Measurements from ENCODE around the gene KCNK7.

DNA sequence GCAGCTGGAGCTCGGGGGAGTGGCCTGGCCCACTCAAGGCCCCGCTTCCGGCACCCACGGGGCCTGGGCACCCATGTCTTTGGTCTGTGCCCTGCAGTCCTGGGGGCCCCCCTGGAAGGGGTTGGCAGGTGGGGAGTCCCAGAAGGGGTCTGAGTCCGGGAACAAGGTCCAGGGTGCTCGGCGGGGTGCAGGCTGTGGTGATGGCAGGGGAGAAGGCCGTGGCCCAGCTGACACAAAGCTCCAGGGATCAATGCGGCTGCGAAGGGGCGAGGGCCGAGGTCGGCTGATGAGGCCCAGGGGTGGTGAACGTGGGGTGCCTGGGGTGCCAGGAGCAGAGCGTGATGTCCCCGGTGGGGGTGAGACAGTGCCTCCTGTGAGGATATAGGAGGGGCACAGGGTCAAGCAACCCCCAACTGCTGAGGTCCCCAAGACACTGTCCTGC lies 2.7 kb upstream of the KCNK7 start:
- TF ChIP-seq, protein P1, sequence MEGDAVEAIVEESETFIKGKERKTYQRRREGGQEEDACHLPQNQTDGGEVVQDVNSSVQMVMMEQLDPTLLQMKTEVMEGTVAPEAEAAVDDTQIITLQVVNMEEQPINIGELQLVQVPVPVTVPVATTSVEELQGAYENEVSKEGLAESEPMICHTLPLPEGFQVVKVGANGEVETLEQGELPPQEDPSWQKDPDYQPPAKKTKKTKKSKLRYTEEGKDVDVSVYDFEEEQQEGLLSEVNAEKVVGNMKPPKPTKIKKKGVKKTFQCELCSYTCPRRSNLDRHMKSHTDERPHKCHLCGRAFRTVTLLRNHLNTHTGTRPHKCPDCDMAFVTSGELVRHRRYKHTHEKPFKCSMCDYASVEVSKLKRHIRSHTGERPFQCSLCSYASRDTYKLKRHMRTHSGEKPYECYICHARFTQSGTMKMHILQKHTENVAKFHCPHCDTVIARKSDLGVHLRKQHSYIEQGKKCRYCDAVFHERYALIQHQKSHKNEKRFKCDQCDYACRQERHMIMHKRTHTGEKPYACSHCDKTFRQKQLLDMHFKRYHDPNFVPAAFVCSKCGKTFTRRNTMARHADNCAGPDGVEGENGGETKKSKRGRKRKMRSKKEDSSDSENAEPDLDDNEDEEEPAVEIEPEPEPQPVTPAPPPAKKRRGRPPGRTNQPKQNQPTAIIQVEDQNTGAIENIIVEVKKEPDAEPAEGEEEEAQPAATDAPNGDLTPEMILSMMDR (IDR thresholded peaks at IDR 0.05) = no peak
- TF ChIP-seq POLR2A (IDR thresholded peaks at IDR 0.05) = no peak
